ENCODE data around the gene DDX31.

GRCh38 chr9:132702254-132702653, 32.5 kb upstream of the DDX31 start:
- TF ChIP-seq, protein P1, sequence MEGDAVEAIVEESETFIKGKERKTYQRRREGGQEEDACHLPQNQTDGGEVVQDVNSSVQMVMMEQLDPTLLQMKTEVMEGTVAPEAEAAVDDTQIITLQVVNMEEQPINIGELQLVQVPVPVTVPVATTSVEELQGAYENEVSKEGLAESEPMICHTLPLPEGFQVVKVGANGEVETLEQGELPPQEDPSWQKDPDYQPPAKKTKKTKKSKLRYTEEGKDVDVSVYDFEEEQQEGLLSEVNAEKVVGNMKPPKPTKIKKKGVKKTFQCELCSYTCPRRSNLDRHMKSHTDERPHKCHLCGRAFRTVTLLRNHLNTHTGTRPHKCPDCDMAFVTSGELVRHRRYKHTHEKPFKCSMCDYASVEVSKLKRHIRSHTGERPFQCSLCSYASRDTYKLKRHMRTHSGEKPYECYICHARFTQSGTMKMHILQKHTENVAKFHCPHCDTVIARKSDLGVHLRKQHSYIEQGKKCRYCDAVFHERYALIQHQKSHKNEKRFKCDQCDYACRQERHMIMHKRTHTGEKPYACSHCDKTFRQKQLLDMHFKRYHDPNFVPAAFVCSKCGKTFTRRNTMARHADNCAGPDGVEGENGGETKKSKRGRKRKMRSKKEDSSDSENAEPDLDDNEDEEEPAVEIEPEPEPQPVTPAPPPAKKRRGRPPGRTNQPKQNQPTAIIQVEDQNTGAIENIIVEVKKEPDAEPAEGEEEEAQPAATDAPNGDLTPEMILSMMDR (IDR thresholded peaks at IDR 0.05), result no peak
- TF ChIP-seq EZH2 (IDR thresholded peaks at IDR 0.05; ENCODE audit: borderline replicate concordance, insufficient read depth, low read depth, low read length, poor library complexity, severe bottlenecking), result no peak
